Tibial artery (tissue), 4 donors: ENCODE results near the gene CREB5.

Experiments used
- DNase-seq, 2 donors: peaks; one replicate each; pipeline ENCODE4 v3.0.0-alpha.2; 2019
- H3K27ac ChIP-seq, 2 donors: fragments of 200-600 bp; sonication (generic) in 1 of 2; 1 replicate in 1 of 2; 2 replicates in 1 of 2; pipeline ENCODE4 v1.5.1; 2018 to 2019; ENCODE audit warnings: mild to moderate bottlenecking in 1 of 2
- H3K27me3 ChIP-seq, 2 donors: fragments of 200-600 bp; sonication (generic) in 1 of 2; one replicate each; pipeline versions ENCODE4 v1.5.1 to v1.6.0; 2016 to 2019
- H3K36me3 ChIP-seq, 3 donors: fragments of 200-600 bp; sonication (generic) in 2 of 3; one replicate each; pipeline ENCODE4 v1.5.1; 2016 to 2019; ENCODE audit warnings: mild to moderate bottlenecking in 2 of 3
- H3K4me1 ChIP-seq, 4 donors: fragments of 200-600 bp; sonication (generic) in 2 of 4; 1 replicate in 3 of 4; 2 replicates in 1 of 4; pipeline ENCODE4 v1.5.1; 2016 to 2019
- H3K4me3 ChIP-seq, 2 donors: fragments of 200-600 bp; sonication (generic) in 1 of 2; 1 replicate in 1 of 2; 2 replicates in 1 of 2; pipeline ENCODE4 v1.5.1; 2018 to 2019; ENCODE audit warnings: mild to moderate bottlenecking in 2 of 2
- H3K9me3 ChIP-seq, 3 donors: fragments of 200-600 bp; sonication (generic) in 1 of 3; one replicate each; pipeline ENCODE4 v1.5.1; 2016 to 2019
- CTCF ChIP-seq, 2 experiments: fragments of 200-600 bp in 1 of 2; fragments of 450-650 bp in 1 of 2; IDR thresholded peaks; one replicate each; pipeline ENCODE4 v1.5.1; 2017 to 2019; ENCODE audit warnings: antibody characterized with exemption in 2 of 2, mild to moderate bottlenecking in 1 of 2, moderate library complexity in 1 of 2
- intact Hi-C: fragments of 100-400 bp; cut with DNase I; formaldehyde crosslinking; loops from one replicate; pipeline ENCODE4 v1.15.0; 2023; ENCODE audit warnings: low total_unique reads

Gene CREB5

DNA sequence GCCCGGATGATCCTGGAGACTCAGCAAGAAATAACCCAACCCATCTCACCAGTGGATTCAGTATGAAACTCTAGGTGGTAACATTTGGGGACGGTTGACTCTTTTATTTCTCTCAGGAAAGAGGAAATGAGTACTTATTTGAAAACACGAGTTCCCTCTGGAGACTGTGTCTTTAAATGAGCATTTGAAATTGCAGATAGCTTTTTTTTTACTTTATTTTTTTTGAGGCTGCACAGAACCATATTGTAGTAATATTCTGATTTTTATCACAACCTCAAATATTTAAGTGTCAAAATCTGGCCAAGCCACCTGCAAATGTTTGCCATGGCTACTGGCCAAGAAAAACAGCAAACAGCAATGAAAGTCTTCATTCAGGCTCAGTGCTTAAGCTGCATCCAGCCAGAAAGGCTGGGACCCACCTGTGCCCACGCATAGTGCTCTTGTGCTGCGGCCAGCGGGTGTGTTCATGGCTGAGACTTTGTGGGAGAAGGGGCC is 160.8 kb downstream of the CREB5 start:
- no peaks in the 10 kb centered on the region for H3K36me3 ChIP-seq
- no peak for TF ChIP-seq CTCF (IDR thresholded peaks at IDR 0.05)
- no peaks in the 10 kb centered on the region for H3K27me3 ChIP-seq
- no peak overlapping the region for H3K4me3 ChIP-seq
- intact Hi-C loops: no loop called here
- peaks cover 0 to 9% (median 3%) of the 10 kb centered on the region in 4 donors for H3K4me1 ChIP-seq
- DNase-seq: no peak
- H3K27ac ChIP-seq: no peak overlapping the region
- H3K9me3 ChIP-seq: no peaks in the 10 kb centered on the region

- no peak for DNase-seq
- H3K9me3 ChIP-seq: no peaks in the 10 kb centered on the region
- intact Hi-C loops: no loop called here
- no peaks in the 10 kb centered on the region for H3K36me3 ChIP-seq
- no peak overlapping the region for H3K4me3 ChIP-seq
- H3K4me1 ChIP-seq: peaks cover 0 to 9% (median 3%) of the 10 kb centered on the region in 4 donors
- no peaks in the 10 kb centered on the region for H3K27me3 ChIP-seq
- no peak for TF ChIP-seq CTCF (IDR thresholded peaks at IDR 0.05)
- no peak overlapping the region for H3K27ac ChIP-seq
These were observed 161.5 kb downstream of the CREB5 start for GRCh38 chr7:28573651-28574301.

- DNase-seq: no peak
- peaks cover 0 to 9% (median 3%) of the 10 kb centered on the region in 4 donors for H3K4me1 ChIP-seq
- H3K9me3 ChIP-seq: no peaks in the 10 kb centered on the region
- no peak for TF ChIP-seq CTCF (IDR thresholded peaks at IDR 0.05)
- H3K36me3 ChIP-seq: no peaks in the 10 kb centered on the region
- H3K27me3 ChIP-seq: no peaks in the 10 kb centered on the region
- H3K4me3 ChIP-seq: no peak overlapping the region
- intact Hi-C loops: no loop called here
- no peak overlapping the region for H3K27ac ChIP-seq
These were observed 162.9 kb downstream of the CREB5 start for GRCh38 chr7:28575241-28575643.

DNA sequence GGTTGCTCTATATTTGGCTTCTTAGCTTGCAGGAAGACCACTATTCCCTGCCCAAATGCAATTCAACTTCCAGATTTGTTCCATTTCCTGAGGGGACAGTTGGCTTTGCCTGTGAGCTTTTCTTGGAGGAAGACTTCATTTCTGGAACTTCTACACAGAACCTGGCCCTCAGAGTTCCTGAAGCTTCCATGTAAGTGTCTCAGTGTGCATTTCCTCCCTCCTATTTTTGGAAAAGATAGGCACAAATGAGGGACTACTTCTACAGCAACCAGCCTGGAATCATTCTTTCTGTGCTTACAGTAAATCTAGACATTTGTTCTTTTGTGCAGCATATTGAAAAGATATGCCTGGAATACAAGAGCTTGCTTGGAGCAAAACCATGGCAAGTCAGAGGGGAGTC is 164.3 kb downstream of the CREB5 start:
- Histone ChIP-seq H3K36me3 (no peaks in the 10 kb centered on the region), H3K27ac (no peak overlapping the region), H3K27me3 (no peaks in the 10 kb centered on the region), H3K4me1 (peaks cover 0 to 9% (median 3%) of the 10 kb centered on the region in 4 donors), H3K9me3 (no peaks in the 10 kb centered on the region), H3K4me3 (no peak overlapping the region)
- TF ChIP-seq CTCF (IDR thresholded peaks at IDR 0.05): no peak
- DNase-seq: no peak
- intact Hi-C loops: no loop called here

DNA sequence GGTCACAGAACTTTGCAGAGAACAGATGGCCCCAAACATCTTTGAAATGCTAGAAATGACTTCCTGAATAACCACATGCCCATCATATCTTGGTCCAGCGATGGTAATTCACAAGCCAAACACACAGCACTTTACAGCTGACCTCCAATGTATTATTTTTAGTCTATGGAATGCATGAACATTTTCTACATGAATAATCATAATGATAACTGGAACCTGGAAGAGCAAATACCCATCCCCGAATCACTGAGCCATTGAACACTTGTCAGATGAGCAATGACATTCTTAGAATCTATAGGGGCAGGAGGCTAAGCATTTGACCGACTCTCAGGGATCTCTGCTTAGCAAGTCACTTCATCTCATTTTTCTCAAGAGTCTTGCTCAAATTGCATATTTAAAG is 167.3 kb downstream of the CREB5 start:
- Histone ChIP-seq H3K9me3 (no peaks in the 10 kb centered on the region), H3K27me3 (no peaks in the 10 kb centered on the region), H3K27ac (no peak overlapping the region), H3K36me3 (no peaks in the 10 kb centered on the region), H3K4me1 (no peaks in the 10 kb centered on the region), H3K4me3 (no peak overlapping the region)
- TF ChIP-seq CTCF (IDR thresholded peaks at IDR 0.05): no peak
- DNase-seq: no peak
- intact Hi-C loops: no loop called here
